K562 (cell line): Measurements from ENCODE around the gene SLC27A4. TPM values are rescaled to one million over a fixed set of nuclear protein-coding genes. Genes with fewer than 3 reads are reported as not detected.

Experiments used
- BMI1 ChIP-seq: fragments of 150-350 bp; IDR thresholded peaks from 2 replicates; pipeline ENCODE4 v1.6.1; 2014; ENCODE audit warnings: low read length
- HNRNPLL ChIP-seq: fragments of 200-400 bp; formaldehyde crosslinking; IDR thresholded peaks from 2 replicates; pipeline ENCODE4 v1.6.1; 2017; ENCODE audit warnings: low read length, low read depth, mild to moderate bottlenecking; ENCODE audit not compliant: poor library complexity, severe bottlenecking
- KDM2B ChIP-seq: fragments of 250-450 bp; sonication (Bioruptor Pico); IDR thresholded peaks from 2 replicates; pipeline ENCODE4 v1.8.0; 2021; ENCODE audit warnings: mild to moderate bottlenecking, moderate library complexity
- MEIS2 ChIP-seq: fragments of 450-650 bp; IDR thresholded peaks from 2 replicates; pipeline ENCODE4 v1.6.1; 2014; ENCODE audit warnings: mild to moderate bottlenecking; ENCODE audit not compliant: partially characterized antibody
- SMAD3 ChIP-seq: fragments of 450-650 bp; formaldehyde crosslinking; conservative IDR thresholded peaks from 2 replicates; pipeline ENCODE4 v1.4.0; 2020; ENCODE audit warnings: mild to moderate bottlenecking
- TCF7L2 ChIP-seq: fragments of 150-350 bp; IDR thresholded peaks from 2 replicates; pipeline ENCODE4 v1.6.1; 2016; ENCODE audit warnings: low read depth, mild to moderate bottlenecking, low read length, moderate library complexity
- ZFP36 ChIP-seq: fragments of 150-350 bp; IDR thresholded peaks from 2 replicates; pipeline ENCODE4 v1.6.1; 2018; ENCODE audit warnings: low read length, low read depth; ENCODE audit not compliant: partially characterized antibody
- ZFPM2 ChIP-seq: fragments of 250-450 bp; sonication (Bioruptor Pico); IDR thresholded peaks from 2 replicates; pipeline ENCODE4 v1.5.1; 2022; ENCODE audit warnings: mild to moderate bottlenecking
- ZNF354B ChIP-seq: fragments of 250-450 bp; sonication (Bioruptor Pico); IDR thresholded peaks from 2 replicates; pipeline ENCODE4 v1.4.0; 2020
- polyA plus RNA-seq, 8 experiments: library from polyadenylated mRNA; depleted of rRNA in 4 of 8; stranded (reverse) in 5 of 8; unstranded in 3 of 8; fragments of >200 nt; fragmentation: Nextera tagmentation in 2 of 8; fragmentation: Illumina TruSeq in 1 of 8; extraction: Ambion mirVana in 2 of 8; extraction: Trizol in 1 of 8; gene quantifications; 2 replicates each; pipeline versions ENCODE4 v1.2.1 to v1.2.3, GENCODE V29; 2011 to 2014; ENCODE audit warnings: inconsistent platforms in 1 of 8, missing spikeins in 1 of 8
- total RNA-seq, 7 experiments: library from RNA; depleted of rRNA in 6 of 7; stranded (reverse); fragments of >200 nt in 6 of 7; fragmentation: Illumina TruSeq in 2 of 7; extraction: Trizol in 2 of 7; gene quantifications; 2 replicates each; pipeline versions ENCODE4 v1.2.1 to v1.2.3, GENCODE V29; 2011 to 2021; ENCODE audit warnings: low replicate concordance in 1 of 7
- TF ChIP-seq, protein P1 (sequence below): fragments of 450-650 bp; IDR thresholded peaks from 2 replicates; pipeline ENCODE4 v1.7.0; 2016; ENCODE audit warnings: borderline replicate concordance
- TF ChIP-seq, protein P2 (sequence below): fragments of 250-450 bp; sonication (Bioruptor Pico); IDR thresholded peaks from 2 replicates; pipeline ENCODE4 v1.4.0; 2020; ENCODE audit warnings: mild to moderate bottlenecking, moderate library complexity
- TF ChIP-seq, protein P3 (sequence below), 2 experiments: fragments of 450-650 bp; formaldehyde crosslinking in 1 of 2; IDR thresholded peaks; 2 replicates each; pipeline versions ENCODE4 v1.4.0 to v1.6.1; 2014 to 2020; ENCODE audit warnings: mild to moderate bottlenecking in 2 of 2, borderline replicate concordance in 1 of 2, low read depth in 1 of 2
- TF ChIP-seq, protein P4 (sequence below): sonication (generic); formaldehyde crosslinking; IDR thresholded peaks from 2 replicates; pipeline ENCODE4 v1.8.1; 2023; ENCODE audit warnings: mild to moderate bottlenecking, missing genetic modification reagents

The SLC27A4 gene
- total and polyA plus RNA-seq, 9 of the 15 experiments (the other 6 are each of a cell fraction or from before 2014, with no cell fraction given) = 0.25 to 35.7 (median 14.0) TPM

DNA sequence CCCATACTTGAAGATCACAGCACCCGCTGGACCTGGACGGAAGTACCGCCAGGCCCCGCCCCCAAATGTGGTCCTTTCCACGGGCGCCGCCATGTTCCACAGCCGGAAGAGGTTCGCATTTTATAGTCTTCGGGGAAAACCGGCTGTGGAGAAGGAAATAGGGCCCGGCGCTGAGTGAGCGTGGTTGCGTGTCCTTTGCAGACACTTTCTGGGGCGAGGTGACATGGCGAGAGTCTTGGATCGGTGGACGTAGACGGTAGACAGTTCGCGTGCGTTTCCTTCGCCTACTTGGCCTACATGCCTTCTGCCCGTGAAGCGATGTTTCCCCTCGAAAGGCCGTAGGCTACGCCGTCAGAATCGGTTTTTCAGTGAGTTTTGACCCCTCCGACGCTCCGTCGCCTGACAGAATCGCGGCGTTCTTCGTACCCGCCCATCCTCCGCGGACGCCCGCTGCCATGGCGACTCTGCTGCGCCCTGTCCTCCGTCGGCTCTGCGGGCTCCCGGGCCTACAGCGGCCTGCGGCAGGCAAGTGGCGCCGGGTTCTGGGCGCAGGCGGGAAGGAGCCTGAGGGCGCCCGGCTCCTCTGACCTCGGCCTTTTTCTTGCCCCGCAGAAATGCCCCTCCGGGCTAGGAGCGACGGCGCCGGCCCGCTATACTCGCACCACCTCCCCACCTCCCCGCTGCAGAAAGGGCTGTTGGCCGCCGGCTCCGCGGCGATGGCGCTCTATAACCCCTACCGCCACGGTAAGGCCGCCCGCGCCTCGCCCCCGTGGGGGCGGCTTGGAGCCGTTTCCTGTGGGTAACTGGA is 17.7 kb upstream of the SLC27A4 start, which contains the start of the genes COQ4 and TRUB2 (continued):
- TF ChIP-seq, protein P1, sequence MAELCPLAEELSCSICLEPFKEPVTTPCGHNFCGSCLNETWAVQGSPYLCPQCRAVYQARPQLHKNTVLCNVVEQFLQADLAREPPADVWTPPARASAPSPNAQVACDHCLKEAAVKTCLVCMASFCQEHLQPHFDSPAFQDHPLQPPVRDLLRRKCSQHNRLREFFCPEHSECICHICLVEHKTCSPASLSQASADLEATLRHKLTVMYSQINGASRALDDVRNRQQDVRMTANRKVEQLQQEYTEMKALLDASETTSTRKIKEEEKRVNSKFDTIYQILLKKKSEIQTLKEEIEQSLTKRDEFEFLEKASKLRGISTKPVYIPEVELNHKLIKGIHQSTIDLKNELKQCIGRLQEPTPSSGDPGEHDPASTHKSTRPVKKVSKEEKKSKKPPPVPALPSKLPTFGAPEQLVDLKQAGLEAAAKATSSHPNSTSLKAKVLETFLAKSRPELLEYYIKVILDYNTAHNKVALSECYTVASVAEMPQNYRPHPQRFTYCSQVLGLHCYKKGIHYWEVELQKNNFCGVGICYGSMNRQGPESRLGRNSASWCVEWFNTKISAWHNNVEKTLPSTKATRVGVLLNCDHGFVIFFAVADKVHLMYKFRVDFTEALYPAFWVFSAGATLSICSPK = no peak
- peak; percentile 90 for TF ChIP-seq SMAD3 (CRISPR knock-in tag)
- peak; percentile 84 for TF ChIP-seq HNRNPLL
- peak; percentile 82 for TF ChIP-seq TCF7L2
- TF ChIP-seq KDM2B (CRISPR knock-in tag) = peak; percentile 92
- peak; percentile 87 for TF ChIP-seq BMI1
- TF ChIP-seq, protein P2, sequence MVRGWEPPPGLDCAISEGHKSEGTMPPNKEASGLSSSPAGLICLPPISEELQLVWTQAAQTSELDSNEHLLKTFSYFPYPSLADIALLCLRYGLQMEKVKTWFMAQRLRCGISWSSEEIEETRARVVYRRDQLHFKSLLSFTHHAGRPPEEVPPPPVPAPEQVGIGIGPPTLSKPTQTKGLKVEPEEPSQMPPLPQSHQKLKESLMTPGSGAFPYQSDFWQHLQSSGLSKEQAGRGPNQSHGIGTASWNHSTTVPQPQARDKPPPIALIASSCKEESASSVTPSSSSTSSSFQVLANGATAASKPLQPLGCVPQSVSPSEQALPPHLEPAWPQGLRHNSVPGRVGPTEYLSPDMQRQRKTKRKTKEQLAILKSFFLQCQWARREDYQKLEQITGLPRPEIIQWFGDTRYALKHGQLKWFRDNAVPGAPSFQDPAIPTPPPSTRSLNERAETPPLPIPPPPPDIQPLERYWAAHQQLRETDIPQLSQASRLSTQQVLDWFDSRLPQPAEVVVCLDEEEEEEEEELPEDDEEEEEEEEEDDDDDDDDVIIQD = peak; percentile 78; the same call in 1 of the 2 replicates
- TF ChIP-seq ZNF354B (CRISPR knock-in tag) = 0 out of 2 replicates have a peak, but pooled peaks have one; percentile 8
- TF ChIP-seq MEIS2 = no peak
- TF ChIP-seq ZFPM2 = peak; percentile 92
- TF ChIP-seq, protein P3, sequence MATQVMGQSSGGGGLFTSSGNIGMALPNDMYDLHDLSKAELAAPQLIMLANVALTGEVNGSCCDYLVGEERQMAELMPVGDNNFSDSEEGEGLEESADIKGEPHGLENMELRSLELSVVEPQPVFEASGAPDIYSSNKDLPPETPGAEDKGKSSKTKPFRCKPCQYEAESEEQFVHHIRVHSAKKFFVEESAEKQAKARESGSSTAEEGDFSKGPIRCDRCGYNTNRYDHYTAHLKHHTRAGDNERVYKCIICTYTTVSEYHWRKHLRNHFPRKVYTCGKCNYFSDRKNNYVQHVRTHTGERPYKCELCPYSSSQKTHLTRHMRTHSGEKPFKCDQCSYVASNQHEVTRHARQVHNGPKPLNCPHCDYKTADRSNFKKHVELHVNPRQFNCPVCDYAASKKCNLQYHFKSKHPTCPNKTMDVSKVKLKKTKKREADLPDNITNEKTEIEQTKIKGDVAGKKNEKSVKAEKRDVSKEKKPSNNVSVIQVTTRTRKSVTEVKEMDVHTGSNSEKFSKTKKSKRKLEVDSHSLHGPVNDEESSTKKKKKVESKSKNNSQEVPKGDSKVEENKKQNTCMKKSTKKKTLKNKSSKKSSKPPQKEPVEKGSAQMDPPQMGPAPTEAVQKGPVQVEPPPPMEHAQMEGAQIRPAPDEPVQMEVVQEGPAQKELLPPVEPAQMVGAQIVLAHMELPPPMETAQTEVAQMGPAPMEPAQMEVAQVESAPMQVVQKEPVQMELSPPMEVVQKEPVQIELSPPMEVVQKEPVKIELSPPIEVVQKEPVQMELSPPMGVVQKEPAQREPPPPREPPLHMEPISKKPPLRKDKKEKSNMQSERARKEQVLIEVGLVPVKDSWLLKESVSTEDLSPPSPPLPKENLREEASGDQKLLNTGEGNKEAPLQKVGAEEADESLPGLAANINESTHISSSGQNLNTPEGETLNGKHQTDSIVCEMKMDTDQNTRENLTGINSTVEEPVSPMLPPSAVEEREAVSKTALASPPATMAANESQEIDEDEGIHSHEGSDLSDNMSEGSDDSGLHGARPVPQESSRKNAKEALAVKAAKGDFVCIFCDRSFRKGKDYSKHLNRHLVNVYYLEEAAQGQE (IDR thresholded peaks at IDR 0.05; ENCODE audit: borderline replicate concordance) = no peak
- TF ChIP-seq, protein P3 (CRISPR knock-in tag; IDR thresholded peaks at IDR 0.05; ENCODE audit: low read depth) = peak; percentile 81
- peak; percentile 56 for TF ChIP-seq ZFP36
- TF ChIP-seq, protein P4, sequence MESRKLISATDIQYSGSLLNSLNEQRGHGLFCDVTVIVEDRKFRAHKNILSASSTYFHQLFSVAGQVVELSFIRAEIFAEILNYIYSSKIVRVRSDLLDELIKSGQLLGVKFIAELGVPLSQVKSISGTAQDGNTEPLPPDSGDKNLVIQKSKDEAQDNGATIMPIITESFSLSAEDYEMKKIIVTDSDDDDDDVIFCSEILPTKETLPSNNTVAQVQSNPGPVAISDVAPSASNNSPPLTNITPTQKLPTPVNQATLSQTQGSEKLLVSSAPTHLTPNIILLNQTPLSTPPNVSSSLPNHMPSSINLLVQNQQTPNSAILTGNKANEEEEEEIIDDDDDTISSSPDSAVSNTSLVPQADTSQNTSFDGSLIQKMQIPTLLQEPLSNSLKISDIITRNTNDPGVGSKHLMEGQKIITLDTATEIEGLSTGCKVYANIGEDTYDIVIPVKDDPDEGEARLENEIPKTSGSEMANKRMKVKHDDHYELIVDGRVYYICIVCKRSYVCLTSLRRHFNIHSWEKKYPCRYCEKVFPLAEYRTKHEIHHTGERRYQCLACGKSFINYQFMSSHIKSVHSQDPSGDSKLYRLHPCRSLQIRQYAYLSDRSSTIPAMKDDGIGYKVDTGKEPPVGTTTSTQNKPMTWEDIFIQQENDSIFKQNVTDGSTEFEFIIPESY (CRISPR knock-in tag) = no peak
